H1 (cell line): ENCODE results near the gene SOX13. TPM values are rescaled to one million over a fixed set of nuclear protein-coding genes. Genes with fewer than 3 reads are reported as not detected.

ENCODE experiments used
- CTCF ChIA-PET: fragments of 300-600 bp; sonication (Branson Sonifier 250); formaldehyde crosslinking; loops from one replicate; lab custom pipeline; 2021; ENCODE audit not compliant: partially characterized antibody; lab: Charles Lee
- POLR2A ChIA-PET: fragments of 300-600 bp; sonication (Branson Sonifier 250); formaldehyde crosslinking; loops from one replicate; lab custom pipeline; 2021; ENCODE audit warnings: inconsistent platforms; ENCODE audit not compliant: partially characterized antibody; lab: Charles Lee
- DNase-seq, 2 experiments: peaks; one replicate each; pipeline versions ENCODE4 v3.0.0 to v3.0.0-alpha.2; 2010 to 2022; ENCODE audit warnings: low spot score in 2 of 2, low read depth in 1 of 2, mixed read lengths in 1 of 2
- FAIRE-seq: peaks from 2 replicates; lab custom pipeline; 2011; peaks lifted over from hg19 to GRCh38; lab: Jason Lieb, UNC
- H2AFZ ChIP-seq: 2 replicates; pipeline ENCODE4 v1.8.1; 2012; ENCODE audit warnings: low read length, inconsistent platforms
- H2AK5ac ChIP-seq: 2 replicates; pipeline ENCODE4 v1.6.1; 2013; ENCODE audit warnings: low read depth, low read length
- H2BK120ac ChIP-seq: replicated peaks from 2 replicates; pipeline ENCODE3; 2013; ENCODE audit warnings: low read depth, low read length, inconsistent platforms
- H2BK12ac ChIP-seq: 2 replicates; pipeline ENCODE4 v1.6.1; 2013; ENCODE audit warnings: low read depth, low read length
- H2BK15ac ChIP-seq: 2 replicates; pipeline ENCODE4 v1.6.1; 2013; ENCODE audit warnings: low read length
- H2BK20ac ChIP-seq: 2 replicates; pipeline ENCODE4 v1.6.1; 2013; ENCODE audit warnings: low read length
- H2BK5ac ChIP-seq: 2 replicates; pipeline ENCODE4 v1.6.1; 2013; ENCODE audit warnings: low read depth, low read length
- H3K14ac ChIP-seq: 2 replicates; pipeline ENCODE4 v1.6.1; 2013; ENCODE audit warnings: inconsistent platforms; ENCODE audit not compliant: insufficient read length
- H3K18ac ChIP-seq: 2 replicates; pipeline ENCODE4 v1.6.1; 2013; ENCODE audit warnings: low read length; ENCODE audit errors: extremely low read depth
- H3K23ac ChIP-seq: 2 replicates; pipeline ENCODE4 v1.6.1; 2013; ENCODE audit warnings: inconsistent platforms; ENCODE audit not compliant: insufficient read length
- H3K23me2 ChIP-seq: 2 replicates; pipeline ENCODE4 v1.6.1; 2013; ENCODE audit warnings: low read depth, low read length
- H3K27ac ChIP-seq: 2 replicates; pipeline ENCODE4 v1.6.1; 2011; ENCODE audit warnings: low read depth, low read length, inconsistent platforms
- H3K27me3 ChIP-seq, 4 experiments: replicated peaks in 1 of 4; 1 replicate in 1 of 4; 2 replicates in 3 of 4; pipeline versions ENCODE4 v1.6.1 to v1.8.1; 2011 to 2013; ENCODE audit warnings: low read length in 3 of 4, mild to moderate bottlenecking in 3 of 4, inconsistent platforms in 2 of 4, mixed read lengths in 2 of 4, moderate library complexity in 1 of 4; ENCODE audit not compliant: control insufficient read depth in 3 of 4, insufficient read depth in 3 of 4; ENCODE audit errors: extremely low read depth in 1 of 4
- H3K36me3 ChIP-seq, 4 experiments: 2 replicates each; pipeline versions ENCODE4 v1.6.1 to v1.8.1; 2011 to 2013; ENCODE audit warnings: mild to moderate bottlenecking in 4 of 4, low read length in 3 of 4, moderate library complexity in 2 of 4, control low read depth in 1 of 4, inconsistent platforms in 1 of 4; ENCODE audit not compliant: insufficient read depth in 4 of 4, control insufficient read depth in 2 of 4
- H3K4ac ChIP-seq: replicated peaks from 2 replicates; pipeline ENCODE3; 2013; ENCODE audit warnings: low read length, low read depth, mixed read lengths, inconsistent platforms; ENCODE audit not compliant: insufficient read length
- H3K4me1 ChIP-seq, 4 experiments: replicated peaks in 1 of 4; 1 replicate in 1 of 4; 2 replicates in 3 of 4; pipeline versions ENCODE4 v1.6.1 to v1.8.1; 2011 to 2013; ENCODE audit warnings: low read length in 3 of 4, inconsistent platforms in 2 of 4, mixed read lengths in 1 of 4; ENCODE audit not compliant: insufficient read depth in 4 of 4, control insufficient read depth in 3 of 4
- H3K4me2 ChIP-seq, 2 experiments: 2 replicates each; pipeline versions ENCODE4 v1.6.1 to v1.8.1; 2011 to 2013; ENCODE audit warnings: low read depth in 2 of 2, low read length in 2 of 2, control low read depth in 1 of 2, inconsistent platforms in 1 of 2, mild to moderate bottlenecking in 1 of 2; ENCODE audit not compliant: insufficient read depth in 1 of 2
- H3K4me3 ChIP-seq, 4 experiments: fragments of 200-600, 300-600 bp in 1 of 4; sonication (generic), shearing (Covaris generic), sonication (Bioruptor Twin) in 1 of 4; 2 replicates each; pipeline versions ENCODE4 v1.5.1 to v1.8.1; 2011 to 2016; ENCODE audit warnings: low read length in 4 of 4, low read depth in 3 of 4, control low read depth in 2 of 4, inconsistent platforms in 2 of 4, mild to moderate bottlenecking in 2 of 4, mixed read lengths in 1 of 4, moderate library complexity in 1 of 4; ENCODE audit not compliant: insufficient read depth in 2 of 4; ENCODE audit errors: extremely low read depth in 1 of 4
- H3K56ac ChIP-seq: replicated peaks from 2 replicates; pipeline ENCODE3; 2013; ENCODE audit warnings: low read depth, mild to moderate bottlenecking, mixed read lengths, low read length, inconsistent platforms; ENCODE audit not compliant: insufficient read length
- H3K79me1 ChIP-seq: 2 replicates; pipeline ENCODE4 v1.6.1; 2013; ENCODE audit warnings: low read depth, low read length, control low read depth
- H3K79me2 ChIP-seq, 2 experiments: 2 replicates each; pipeline versions ENCODE4 v1.6.1 to v1.8.1; 2012 to 2013; ENCODE audit warnings: low read length in 2 of 2, mild to moderate bottlenecking in 2 of 2, inconsistent platforms in 1 of 2; ENCODE audit not compliant: insufficient read depth in 2 of 2, control insufficient read depth in 1 of 2
- H3K9ac ChIP-seq, 4 experiments: replicated peaks in 1 of 4; 1 replicate in 1 of 4; 2 replicates in 3 of 4; pipeline versions ENCODE4 v1.6.1 to v1.8.1; 2011 to 2013; ENCODE audit warnings: low read depth in 3 of 4, low read length in 3 of 4, control low read depth in 2 of 4, mild to moderate bottlenecking in 2 of 4, moderate library complexity in 2 of 4, inconsistent platforms in 1 of 4; ENCODE audit errors: extremely low read depth in 1 of 4
- H3K9me3 ChIP-seq, 2 experiments: 2 replicates each; pipeline versions ENCODE4 v1.6.1 to v1.8.1; 2012 to 2013; ENCODE audit warnings: mild to moderate bottlenecking in 2 of 2, moderate library complexity in 2 of 2, control low read depth in 1 of 2, inconsistent platforms in 1 of 2, low read depth in 1 of 2, low read length in 1 of 2, mixed read lengths in 1 of 2; ENCODE audit not compliant: insufficient read depth in 2 of 2
- H4K20me1 ChIP-seq, 2 experiments: replicated peaks in 1 of 2; 2 replicates each; pipeline versions ENCODE3 to v1.8.1; 2011 to 2013; ENCODE audit warnings: inconsistent platforms in 2 of 2, low read length in 2 of 2, mild to moderate bottlenecking in 1 of 2; ENCODE audit not compliant: insufficient read depth in 2 of 2, control insufficient read depth in 1 of 2
- H4K5ac ChIP-seq: 2 replicates; pipeline ENCODE4 v1.6.1; 2013; ENCODE audit warnings: low read length, low read depth, mixed read lengths, inconsistent platforms; ENCODE audit not compliant: insufficient read length
- H4K8ac ChIP-seq: 2 replicates; pipeline ENCODE4 v1.8.0; 2013; ENCODE audit warnings: mild to moderate bottlenecking, moderate library complexity, low read length, inconsistent platforms; ENCODE audit not compliant: insufficient read depth; ENCODE audit errors: extremely low read depth
- H4K91ac ChIP-seq: replicated peaks from 2 replicates; pipeline ENCODE3; 2013; ENCODE audit warnings: low read length, mixed read lengths, inconsistent platforms; ENCODE audit not compliant: insufficient read length
- ASH2L ChIP-seq: fragments of 200-600, 300-600 bp; sonication (generic); IDR thresholded peaks from one replicate; pipeline ENCODE4 v1.7.1; 2017; ENCODE audit warnings: low read length
- MAFK ChIP-seq: IDR thresholded peaks from 2 replicates; pipeline ENCODE4 v1.6.1; 2012; ENCODE audit warnings: low read depth, mild to moderate bottlenecking, improper control_type of control experiment, low read length
- SP2 ChIP-seq: IDR thresholded peaks from 2 replicates; pipeline ENCODE4 v1.6.1; 2012; ENCODE audit warnings: mild to moderate bottlenecking, low read length, inconsistent platforms
- WGBS, 2 experiments: shearing (Covaris generic) in 1 of 2; methylation state at CpG; one replicate each; pipeline versions ENCODE4 v1.1.6 to v1.1.7; 2013 to 2015; ENCODE audit warnings: low lambda C conversion rate in 2 of 2, mixed read lengths in 2 of 2, inconsistent platforms in 1 of 2, low coverage in 1 of 2, missing lambda C conversion rate in 1 of 2; ENCODE audit not compliant: insufficient replicate concordance in 2 of 2, insufficient coverage in 1 of 2, insufficient read length in 1 of 2; ENCODE audit errors: extremely low coverage in 1 of 2, missing lambda C conversion rate in 1 of 2; 5-methylcytosine and 5-hydroxymethylcytosine counted together
- polyA plus RNA-seq, 7 experiments: library from polyadenylated mRNA; depleted of rRNA in 3 of 7; stranded (reverse) in 5 of 7; unstranded in 2 of 7; fragments of >200 nt in 5 of 7; fragments of 200-250 nt in 2 of 7; gene quantifications; 1 replicate in 5 of 7; 2 replicates in 1 of 7; 4 replicates in 1 of 7; pipeline versions ENCODE4 v1.2.1 to v1.2.3, GENCODE V29; 2011 to 2013; ENCODE audit warnings: missing spikeins in 2 of 7, mixed read lengths in 2 of 7
- total RNA-seq: library from RNA; stranded (reverse); fragmentation: NEBNext Ultra II Directional; extraction: Animal tissue kit (Norgen Biotek cat#: 25700); gene quantifications from 2 replicates; pipeline ENCODE4 v1.2.1, GENCODE V29; 2021

SOX13 gene
- total and polyA plus RNA-seq, 2 of the 8 experiments (the other 6 are each of a cell fraction or from before 2014, with no cell fraction given) = 113 to 173 TPM

- FAIRE-seq (no peak), DNase-seq (no peak)
- Histone ChIP-seq H3K4me2 (no peak within 1 kb of the TSS), H3K9me3 (peaks cover 18 to 22% of the 10 kb centered on the region in 2 experiments), H3K27ac (no peak within 1 kb of the TSS), H2BK5ac (no peak within 1 kb of the TSS), H3K9ac (no peak within 1 kb of the TSS), H3K27me3 (no peaks in the 10 kb centered on the region), H4K5ac (no peak within 1 kb of the TSS), H4K91ac (no peak within 1 kb of the TSS), H3K36me3 (no peaks in the 10 kb centered on the region; a peak in 1 of 8 replicates), H2BK12ac (no peak within 1 kb of the TSS), H2AK5ac (no peak within 1 kb of the TSS), H3K4me1 (no peaks in the 10 kb centered on the region), H2BK15ac (no peak within 1 kb of the TSS), H3K18ac (no peak within 1 kb of the TSS), H4K8ac (no peak within 1 kb of the TSS), H3K23ac (no peak within 1 kb of the TSS), H3K23me2 (no peaks in the 10 kb centered on the region), H2AFZ (no peak within 1 kb of the TSS), H3K14ac (no peak within 1 kb of the TSS), H3K56ac (no peak within 1 kb of the TSS), H3K4me3 (no peak within 1 kb of the TSS), H2BK20ac (no peak within 1 kb of the TSS), H4K20me1 (no peaks in the 10 kb centered on the region), H2BK120ac (no peak within 1 kb of the TSS), H3K4ac (no peak within 1 kb of the TSS), H3K79me2 (no peaks in the 10 kb centered on the region), H3K79me1 (no peaks in the 10 kb centered on the region)
- WGBS, 2 experiments = 82% methylated on average over 5 of the region's 5 CpGs; no CpG with 5 or more reads in 1 of the 2 experiments
- TF ChIP-seq ASH2L = no peak
- no peak for TF ChIP-seq MAFK
- TF ChIP-seq SP2 = no peak
- ChIA-PET CTCF (interaction anchor here (0.8 to 18.7 kb wide), 13 partner anchors 11 to 232 kb away, joined by 3 to 360 read pairs (median 6); partner anchors contain the start of genes GOLT1A and KISS1), POLR2A (interaction anchor here (1.0 kb wide), 1 partner anchor 297 kb away, joined by 3 read pairs; no protein-coding TSS in a partner anchor)
Observed at GRCh38 chr1:204166219-204166618, 93.3 kb downstream of the SOX13 start, which contains the start of gene REN. REN (minus strand) TSS chr1:204166337; CDS start chr1:204166293, 44 bp downstream.
